ENCODE data around the gene TRPM6.

TRPM6 gene

DNA sequence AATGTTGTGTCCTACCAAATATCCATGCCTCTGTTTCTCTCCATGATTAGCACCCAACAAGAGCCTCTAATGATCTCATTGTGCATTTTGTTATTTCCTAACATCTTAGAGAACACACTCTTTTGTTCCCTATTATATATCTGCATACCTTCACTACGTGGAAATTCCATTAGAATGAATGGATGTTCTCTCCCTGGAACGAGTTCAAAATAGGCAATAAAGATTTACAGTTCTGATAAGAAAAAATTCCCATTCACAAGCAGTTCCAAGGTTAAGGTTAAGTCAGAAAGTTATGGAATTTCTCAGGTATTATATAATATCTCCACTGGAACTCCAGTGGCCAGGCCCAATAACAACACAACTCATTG, 83.7 kb downstream of the TRPM6 start:
- DNase-seq (ENCODE audit: low read depth, low spot score) = peak; percentile 12
- in situ Hi-C loops (cut with HindIII; ENCODE audit: low sequenced_read_pairs) = no loop called here
- H3K4me3 ChIP-seq (ENCODE audit: low read depth, low read length) = no peak overlapping the region
- TF ChIP-seq, protein P1, sequence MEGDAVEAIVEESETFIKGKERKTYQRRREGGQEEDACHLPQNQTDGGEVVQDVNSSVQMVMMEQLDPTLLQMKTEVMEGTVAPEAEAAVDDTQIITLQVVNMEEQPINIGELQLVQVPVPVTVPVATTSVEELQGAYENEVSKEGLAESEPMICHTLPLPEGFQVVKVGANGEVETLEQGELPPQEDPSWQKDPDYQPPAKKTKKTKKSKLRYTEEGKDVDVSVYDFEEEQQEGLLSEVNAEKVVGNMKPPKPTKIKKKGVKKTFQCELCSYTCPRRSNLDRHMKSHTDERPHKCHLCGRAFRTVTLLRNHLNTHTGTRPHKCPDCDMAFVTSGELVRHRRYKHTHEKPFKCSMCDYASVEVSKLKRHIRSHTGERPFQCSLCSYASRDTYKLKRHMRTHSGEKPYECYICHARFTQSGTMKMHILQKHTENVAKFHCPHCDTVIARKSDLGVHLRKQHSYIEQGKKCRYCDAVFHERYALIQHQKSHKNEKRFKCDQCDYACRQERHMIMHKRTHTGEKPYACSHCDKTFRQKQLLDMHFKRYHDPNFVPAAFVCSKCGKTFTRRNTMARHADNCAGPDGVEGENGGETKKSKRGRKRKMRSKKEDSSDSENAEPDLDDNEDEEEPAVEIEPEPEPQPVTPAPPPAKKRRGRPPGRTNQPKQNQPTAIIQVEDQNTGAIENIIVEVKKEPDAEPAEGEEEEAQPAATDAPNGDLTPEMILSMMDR (IDR thresholded peaks at IDR 0.05; ENCODE audit: low read depth, low read length) = no peak

DNA sequence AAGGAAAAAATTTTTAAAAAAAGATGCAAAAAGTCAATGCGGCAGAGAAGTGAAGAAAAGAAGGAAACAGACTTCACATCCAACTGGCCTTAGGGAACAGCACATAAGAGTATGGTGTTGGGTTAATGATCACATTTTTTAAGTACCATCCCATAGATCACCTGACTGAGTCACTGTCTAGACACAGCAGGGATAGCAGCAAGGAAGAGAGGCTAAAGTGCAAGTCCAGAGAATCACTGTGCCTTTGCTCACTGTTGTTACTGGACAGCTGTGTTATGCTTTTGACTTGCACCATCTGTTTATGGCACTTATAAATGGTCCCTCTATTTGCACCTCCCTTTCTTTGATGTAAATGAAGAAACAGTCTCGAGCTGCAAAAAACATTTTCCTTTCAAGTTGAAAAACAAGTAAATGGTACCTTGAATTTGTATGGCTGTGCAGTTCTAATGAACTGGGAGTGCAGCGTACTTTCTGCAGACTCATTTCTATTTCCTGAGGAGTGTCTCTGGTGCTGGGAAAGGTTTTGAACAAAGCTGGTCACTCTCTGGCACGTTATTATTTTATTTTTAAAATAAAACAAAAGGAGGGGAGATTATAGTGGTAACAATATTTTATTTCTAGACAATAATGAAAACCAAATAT, 84.2 kb downstream of the TRPM6 start:
- no peak for DNase-seq (ENCODE audit: low read depth, low spot score)
- TF ChIP-seq, protein P1 (IDR thresholded peaks at IDR 0.05; ENCODE audit: low read depth, low read length) = no peak
- in situ Hi-C loops (cut with HindIII; ENCODE audit: low sequenced_read_pairs) = no loop called here
- no peak overlapping the region for H3K4me3 ChIP-seq (ENCODE audit: low read depth, low read length)

DNA sequence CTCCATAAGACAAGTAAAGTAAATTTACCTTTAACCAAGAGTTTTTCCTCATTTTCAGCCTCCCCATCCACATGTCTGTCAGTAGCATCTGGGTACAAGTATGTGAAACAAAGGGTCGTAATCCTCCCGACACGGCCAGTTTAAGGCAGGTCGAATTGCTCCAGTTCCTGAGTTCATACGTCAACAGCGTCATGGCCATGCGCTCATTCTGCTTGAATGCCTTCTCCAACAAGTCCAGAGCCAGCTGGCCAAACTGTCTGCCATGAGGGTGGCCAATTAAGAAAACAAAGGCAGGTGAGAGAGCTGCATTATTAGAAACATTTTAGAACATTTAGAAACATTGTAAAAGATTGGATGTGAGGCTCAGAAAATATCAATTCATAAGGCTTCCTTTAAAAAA, 87.5 kb downstream of the TRPM6 start:
- no peak for DNase-seq (ENCODE audit: low read depth, low spot score)
- in situ Hi-C loops (cut with HindIII; ENCODE audit: low sequenced_read_pairs) = no loop called here
- TF ChIP-seq, protein P1 (IDR thresholded peaks at IDR 0.05; ENCODE audit: low read depth, low read length) = no peak
- H3K4me3 ChIP-seq (ENCODE audit: low read depth, low read length) = no peak overlapping the region

DNA sequence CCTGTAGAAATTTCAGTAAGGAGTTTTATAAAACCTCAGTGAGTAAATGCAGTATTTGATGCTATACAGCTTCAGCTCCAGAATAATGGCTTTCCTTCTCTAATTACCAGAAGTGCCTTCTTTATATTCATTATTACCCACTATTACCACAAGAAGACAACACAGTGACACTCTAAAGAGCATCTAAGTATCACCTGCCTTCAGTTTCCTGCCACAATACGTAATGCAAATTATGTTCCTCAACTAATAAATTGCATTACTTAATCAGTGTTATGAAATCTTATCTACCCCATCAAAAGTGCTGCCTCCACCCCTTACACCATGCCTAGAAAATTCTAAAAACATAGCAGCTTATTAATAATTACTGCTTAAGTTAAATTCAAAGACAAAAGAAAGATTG, 91.9 kb downstream of the TRPM6 start:
- no peak for DNase-seq (ENCODE audit: low read depth, low spot score)
- in situ Hi-C loops (cut with HindIII; ENCODE audit: low sequenced_read_pairs) = no loop called here
- no peak overlapping the region for H3K4me3 ChIP-seq (ENCODE audit: low read depth, low read length)
- TF ChIP-seq, protein P1 (IDR thresholded peaks at IDR 0.05; ENCODE audit: low read depth, low read length) = no peak

DNA sequence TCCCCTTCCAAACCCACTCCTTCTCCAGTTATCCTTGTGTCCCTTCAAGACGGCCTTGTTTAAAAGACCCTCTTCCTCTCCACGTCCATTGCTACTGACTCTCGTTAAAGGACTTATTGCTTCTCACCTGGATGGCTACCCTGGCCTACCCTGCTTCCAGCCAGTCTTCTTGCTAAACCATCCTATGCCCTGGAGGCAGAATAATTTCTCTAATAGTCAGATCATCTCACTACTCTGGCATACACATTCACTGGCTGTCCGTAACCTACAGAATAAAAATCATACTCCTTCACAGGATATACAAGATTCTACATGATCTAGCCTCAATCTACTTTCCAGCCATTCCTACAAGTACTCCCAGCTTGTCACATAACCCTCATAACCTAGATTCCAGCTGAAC, 92.6 kb downstream of the TRPM6 start:
- DNase-seq (ENCODE audit: low read depth, low spot score) = no peak
- TF ChIP-seq, protein P1 (IDR thresholded peaks at IDR 0.05; ENCODE audit: low read depth, low read length) = no peak
- H3K4me3 ChIP-seq (ENCODE audit: low read depth, low read length) = no peak overlapping the region
- in situ Hi-C loops (cut with HindIII; ENCODE audit: low sequenced_read_pairs) = no loop called here

DNA sequence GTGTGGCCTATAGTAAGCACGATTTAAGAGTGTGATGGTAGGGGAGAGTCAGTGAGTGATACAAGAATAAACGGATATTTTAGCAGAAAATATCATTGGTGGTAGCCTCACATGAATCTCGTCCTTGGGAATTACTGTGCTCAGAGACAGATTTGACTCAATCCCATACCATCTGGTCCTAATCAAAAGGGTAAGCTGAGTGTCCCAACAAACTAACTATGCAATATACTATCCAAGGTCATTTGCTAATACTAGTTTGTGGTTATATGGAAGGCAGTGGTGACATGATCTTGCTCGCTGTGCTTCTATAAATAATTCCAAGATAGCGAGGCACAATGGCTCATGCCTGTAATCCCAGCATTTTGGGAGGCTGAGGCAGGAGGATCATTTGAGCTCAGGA, 103.2 kb downstream of the TRPM6 start:
- in situ Hi-C loops (cut with HindIII; ENCODE audit: low sequenced_read_pairs) = no loop called here
- DNase-seq (ENCODE audit: low read depth, low spot score) = no peak
- TF ChIP-seq, protein P1 (IDR thresholded peaks at IDR 0.05; ENCODE audit: low read depth, low read length) = no peak
- H3K4me3 ChIP-seq (ENCODE audit: low read depth, low read length) = no peak overlapping the region

DNA sequence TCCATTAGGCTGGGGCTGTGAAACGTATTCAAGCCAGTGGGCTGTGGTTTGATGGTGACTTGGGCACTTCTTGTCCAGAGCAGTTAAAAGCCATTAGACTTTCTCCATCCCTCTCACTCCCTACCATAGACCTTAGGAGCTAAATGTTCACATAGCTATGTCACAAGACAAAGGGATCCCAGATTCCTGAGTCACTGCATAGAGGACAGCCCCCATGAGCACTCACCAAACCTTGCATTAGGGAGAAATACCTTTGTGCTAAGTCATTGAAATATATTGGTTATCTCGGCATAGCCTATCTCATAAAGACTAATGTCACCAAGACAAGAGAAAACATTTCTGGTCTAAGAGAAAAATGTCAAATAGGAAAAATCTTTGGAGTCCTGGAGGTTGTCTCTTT, 104.3 kb downstream of the TRPM6 start:
- peak; percentile 14 for DNase-seq (ENCODE audit: low read depth, low spot score)
- in situ Hi-C loops (cut with HindIII; ENCODE audit: low sequenced_read_pairs) = no loop called here
- TF ChIP-seq, protein P1 (IDR thresholded peaks at IDR 0.05; ENCODE audit: low read depth, low read length) = no peak
- no peak overlapping the region for H3K4me3 ChIP-seq (ENCODE audit: low read depth, low read length)
